Measurements from ENCODE around the gene ANGPTL1.

ANGPTL1 gene

GRCh38 chr1:178868706-178869105, 2.2 kb downstream of the ANGPTL1 start:
- H3K4me2 ChIP-seq (ENCODE audit: low read depth, low read length), result no peak overlapping the region
- H3K4me3 ChIP-seq (ENCODE audit: low read length), result no peak overlapping the region
- H3K4me1 ChIP-seq (ENCODE audit: low read length), result no peaks in the 10 kb centered on the region

GRCh38 chr1:178867670-178868069, 3.2 kb downstream of the ANGPTL1 start:
- Histone ChIP-seq H3F3A (ENCODE audit: insufficient read depth, low read length) (no peaks in the 10 kb centered on the region), H3K4me3 (ENCODE audit: low read length) (no peak overlapping the region), H3K4me2 (ENCODE audit: low read depth, low read length) (no peak overlapping the region)

More at GRCh38 chr1:178868706-178869105, 2.2 kb downstream of the ANGPTL1 start:
- Histone ChIP-seq H3K9me2 (replicated peaks; ENCODE audit: insufficient read depth, low read length) (no peaks in the 10 kb centered on the region), H3K9ac (ENCODE audit: low read length) (no peak overlapping the region), H2AFZ (ENCODE audit: low read length) (no peak overlapping the region), H3F3A (ENCODE audit: insufficient read depth, low read length) (no peaks in the 10 kb centered on the region), H3K36me3 (replicated peaks; ENCODE audit: insufficient read depth, low read length) (no peaks in the 10 kb centered on the region), H3K27ac (ENCODE audit: low read length) (no peak overlapping the region), H4K20me1 (ENCODE audit: insufficient read depth, low read length) (no peaks in the 10 kb centered on the region), H3K79me2 (ENCODE audit: low read length) (no peaks in the 10 kb centered on the region), H3K27me3 (replicated peaks; ENCODE audit: insufficient read depth, low read length) (no peaks in the 10 kb centered on the region), H3K9me3 (replicated peaks; ENCODE audit: insufficient read depth, low read length) (no peaks in the 10 kb centered on the region)
- no peak for DNase-seq
- no peak for TF ChIP-seq EZH2 (optimal IDR thresholded peaks at IDR 0.05; ENCODE audit: low read depth, low read length)
- no peak for TF ChIP-seq EZH2phosphoT487 (IDR thresholded peaks at IDR 0.05; ENCODE audit: low read length)
- TF ChIP-seq CTCF (IDR thresholded peaks at IDR 0.05; ENCODE audit: low read length), result no peak

DNA sequence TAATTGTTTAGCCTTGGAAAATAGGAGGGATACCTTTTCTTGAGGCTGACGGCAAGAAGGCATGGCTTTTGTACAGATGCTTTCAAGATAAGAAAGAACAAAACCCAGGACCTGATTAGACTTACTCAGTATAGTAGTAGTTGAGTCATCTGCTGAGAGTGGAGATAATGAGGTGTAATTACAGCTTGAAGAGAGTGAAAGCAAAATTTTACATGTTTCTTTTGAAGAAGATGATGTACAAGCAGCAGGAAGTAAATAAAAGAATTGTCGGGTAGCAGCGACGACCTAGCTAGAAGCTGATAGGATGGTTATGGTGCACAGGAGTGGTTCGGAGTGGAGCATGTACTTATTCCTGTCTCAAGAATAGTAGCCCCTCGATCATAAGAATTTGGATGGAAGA, 6.6 kb downstream of the ANGPTL1 start:
- Histone ChIP-seq H3K79me2 (ENCODE audit: low read length) (no peaks in the 10 kb centered on the region), H3K4me1 (ENCODE audit: low read length) (no peaks in the 10 kb centered on the region), H3K27me3 (replicated peaks; ENCODE audit: insufficient read depth, low read length) (no peaks in the 10 kb centered on the region), H3K27ac (ENCODE audit: low read length) (no peak overlapping the region), H3K9me2 (replicated peaks; ENCODE audit: insufficient read depth, low read length) (no peaks in the 10 kb centered on the region), H3K36me3 (replicated peaks; ENCODE audit: insufficient read depth, low read length) (no peaks in the 10 kb centered on the region), H3F3A (ENCODE audit: insufficient read depth, low read length) (no peaks in the 10 kb centered on the region), H3K9ac (ENCODE audit: low read length) (no peak overlapping the region), H3K9me3 (replicated peaks; ENCODE audit: insufficient read depth, low read length) (no peaks in the 10 kb centered on the region), H4K20me1 (ENCODE audit: insufficient read depth, low read length) (no peaks in the 10 kb centered on the region), H2AFZ (ENCODE audit: low read length) (no peak overlapping the region), H3K4me2 (ENCODE audit: low read depth, low read length) (no peak overlapping the region), H3K4me3 (ENCODE audit: low read length) (no peak overlapping the region)
- no peak for TF ChIP-seq CTCF (IDR thresholded peaks at IDR 0.05; ENCODE audit: low read length)
- TF ChIP-seq EZH2phosphoT487 (IDR thresholded peaks at IDR 0.05; ENCODE audit: low read length), result no peak
- no peak for TF ChIP-seq EZH2 (optimal IDR thresholded peaks at IDR 0.05; ENCODE audit: low read depth, low read length)
- no peak for DNase-seq

More at GRCh38 chr1:178867670-178868069, 3.2 kb downstream of the ANGPTL1 start:
- Histone ChIP-seq H3K27ac (ENCODE audit: low read length) (no peak overlapping the region), H3K36me3 (replicated peaks; ENCODE audit: insufficient read depth, low read length) (no peaks in the 10 kb centered on the region), H3K4me1 (ENCODE audit: low read length) (no peaks in the 10 kb centered on the region), H3K9me3 (replicated peaks; ENCODE audit: insufficient read depth, low read length) (no peaks in the 10 kb centered on the region), H4K20me1 (ENCODE audit: insufficient read depth, low read length) (no peaks in the 10 kb centered on the region), H2AFZ (ENCODE audit: low read length) (no peak overlapping the region), H3K79me2 (ENCODE audit: low read length) (no peaks in the 10 kb centered on the region), H3K27me3 (replicated peaks; ENCODE audit: insufficient read depth, low read length) (no peaks in the 10 kb centered on the region), H3K9me2 (replicated peaks; ENCODE audit: insufficient read depth, low read length) (no peaks in the 10 kb centered on the region), H3K9ac (ENCODE audit: low read length) (no peak overlapping the region)
- DNase-seq, result no peak
- no peak for TF ChIP-seq CTCF (IDR thresholded peaks at IDR 0.05; ENCODE audit: low read length)
- TF ChIP-seq EZH2 (optimal IDR thresholded peaks at IDR 0.05; ENCODE audit: low read depth, low read length), result no peak
- no peak for TF ChIP-seq EZH2phosphoT487 (IDR thresholded peaks at IDR 0.05; ENCODE audit: low read length)

All from MM.1S (cell line).